C4-2B (cell line): ENCODE results near the gene ARF1.

Source experiments
- ZFX ChIP-seq: fragments of 450-650 bp; IDR thresholded peaks from 2 replicates; pipeline ENCODE4 v1.6.1; 2017
- TF ChIP-seq, protein P1 (sequence below): fragments of 450-650 bp; conservative IDR thresholded peaks from 2 replicates; pipeline ENCODE4 v1.5.1; 2017; ENCODE audit warnings: mild to moderate bottlenecking

DNA sequence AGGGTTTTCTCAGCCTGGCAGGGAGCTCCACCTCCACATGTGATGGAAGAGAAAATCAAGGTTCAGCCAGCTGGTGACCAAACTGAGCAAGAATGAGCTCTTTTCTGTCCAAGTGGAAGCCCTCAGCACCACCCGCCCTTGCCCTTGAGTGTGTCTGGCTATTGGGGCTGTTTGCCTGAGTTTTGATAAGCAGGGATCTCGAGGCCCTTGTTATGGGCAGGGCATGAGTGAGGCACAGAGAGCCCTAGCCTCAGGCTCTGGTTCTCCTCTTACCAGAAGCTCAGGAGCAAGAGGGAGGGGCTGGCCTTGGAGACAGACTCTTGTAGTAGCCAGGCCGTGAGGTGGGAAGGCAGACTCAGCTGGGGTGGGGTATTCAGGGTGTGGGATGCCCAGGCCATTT is 37.5 kb upstream of the ARF1 start:
- TF ChIP-seq, protein P1, sequence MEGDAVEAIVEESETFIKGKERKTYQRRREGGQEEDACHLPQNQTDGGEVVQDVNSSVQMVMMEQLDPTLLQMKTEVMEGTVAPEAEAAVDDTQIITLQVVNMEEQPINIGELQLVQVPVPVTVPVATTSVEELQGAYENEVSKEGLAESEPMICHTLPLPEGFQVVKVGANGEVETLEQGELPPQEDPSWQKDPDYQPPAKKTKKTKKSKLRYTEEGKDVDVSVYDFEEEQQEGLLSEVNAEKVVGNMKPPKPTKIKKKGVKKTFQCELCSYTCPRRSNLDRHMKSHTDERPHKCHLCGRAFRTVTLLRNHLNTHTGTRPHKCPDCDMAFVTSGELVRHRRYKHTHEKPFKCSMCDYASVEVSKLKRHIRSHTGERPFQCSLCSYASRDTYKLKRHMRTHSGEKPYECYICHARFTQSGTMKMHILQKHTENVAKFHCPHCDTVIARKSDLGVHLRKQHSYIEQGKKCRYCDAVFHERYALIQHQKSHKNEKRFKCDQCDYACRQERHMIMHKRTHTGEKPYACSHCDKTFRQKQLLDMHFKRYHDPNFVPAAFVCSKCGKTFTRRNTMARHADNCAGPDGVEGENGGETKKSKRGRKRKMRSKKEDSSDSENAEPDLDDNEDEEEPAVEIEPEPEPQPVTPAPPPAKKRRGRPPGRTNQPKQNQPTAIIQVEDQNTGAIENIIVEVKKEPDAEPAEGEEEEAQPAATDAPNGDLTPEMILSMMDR = no peak
- TF ChIP-seq ZFX = no peak
